Renal cortex interstitium (tissue), 11 donors: Measurements from ENCODE around the gene SERINC5. TPM values are rescaled to one million over a fixed set of nuclear protein-coding genes. Genes with fewer than 3 reads are reported as not detected.

Experiments used
- DNase-seq, 11 donors: peaks; one replicate each; pipeline ENCODE4 v3.0.0-alpha.2; 2013; ENCODE audit warnings: low read depth in 9 of 11, low spot score in 4 of 11; ENCODE audit errors: extremely low read depth in 1 of 11
- polyA plus RNA-seq, 3 donors: library from polyadenylated mRNA; unstranded; fragments of 120-200 nt; gene quantifications; one replicate each; pipeline ENCODE4 v1.2.1, GENCODE V29; 2013; ENCODE audit not compliant: insufficient read length in 3 of 3

The SERINC5 gene
- polyA plus RNA-seq, 3 donors, result 44.7 to 57.2 (median 55.5) TPM

GRCh38 chr5:80238778-80239679, 16.8 kb downstream of the SERINC5 start:
- DNase-seq, result peak in 4 of 11 donors; percentile 50 to 58 (median 56)

GRCh38 chr5:80238097-80238496, 17.8 kb downstream of the SERINC5 start:
- DNase-seq, result no peak

- DNase-seq, result no peak
Measured at GRCh38 chr5:80237243-80237642, 18.6 kb downstream of the SERINC5 start.

GRCh38 chr5:80234116-80234948, 21.5 kb downstream of the SERINC5 start:
- no peak for DNase-seq

- no peak for DNase-seq
Measured at GRCh38 chr5:80231693-80232092, 24.2 kb downstream of the SERINC5 start.

GRCh38 chr5:80231243-80231642, 24.6 kb downstream of the SERINC5 start:
- DNase-seq, result no peak

GRCh38 chr5:80230269-80230992, 25.4 kb downstream of the SERINC5 start:
- DNase-seq, result no peak

- DNase-seq, result no peak
Measured at GRCh38 chr5:80229902-80230255, 26.0 kb downstream of the SERINC5 start.

GRCh38 chr5:80227979-80228596, 27.8 kb downstream of the SERINC5 start:
- no peak for DNase-seq

- DNase-seq, result no peak
Measured at GRCh38 chr5:80225934-80226326, 29.9 kb downstream of the SERINC5 start.

GRCh38 chr5:80225189-80225933, 30.5 kb downstream of the SERINC5 start:
- no peak for DNase-seq

- DNase-seq, result no peak
Measured at GRCh38 chr5:80223561-80223960, 32.3 kb downstream of the SERINC5 start.

- no peak for DNase-seq
Measured at GRCh38 chr5:80220245-80220897, 35.5 kb downstream of the SERINC5 start.

GRCh38 chr5:80219391-80219790, 36.5 kb downstream of the SERINC5 start:
- no peak for DNase-seq

GRCh38 chr5:80217667-80218066, 38.2 kb downstream of the SERINC5 start:
- no peak for DNase-seq

GRCh38 chr5:80216753-80217596, 38.9 kb downstream of the SERINC5 start:
- no peak for DNase-seq

GRCh38 chr5:80216096-80216495, 39.8 kb downstream of the SERINC5 start:
- no peak for DNase-seq
